Fibroblast of villous mesenchyme (primary cell): ENCODE data around the gene AHSP. TPM values are rescaled to one million over a fixed set of nuclear protein-coding genes. Genes with fewer than 3 reads are reported as not detected.
A peak's percentile ranks its signal among the peaks of the same experiment; 100 is the strongest.

ENCODE experiments used
- DNase-seq: peaks from one replicate; pipeline ENCODE4 v3.0.0-alpha.2; 2010; ENCODE audit warnings: low read depth
- H3K4me3 ChIP-seq: 2 replicates; pipeline ENCODE4 v1.5.1; 2011; ENCODE audit warnings: low read depth, mild to moderate bottlenecking, low read length
- CTCF ChIP-seq: IDR thresholded peaks from 2 replicates; pipeline ENCODE4 v1.5.1; 2012; ENCODE audit warnings: low read depth, mild to moderate bottlenecking, low read length; ENCODE audit not compliant: insufficient read depth
- total RNA-seq: library from RNA; depleted of rRNA; stranded (reverse); fragments of >200 nt; gene quantifications from 2 replicates; pipeline ENCODE4 v1.2.3, GENCODE V29; 2012

Gene AHSP
- total RNA-seq, 1 donor, result not detected

GRCh38 chr16:31485571-31485970 is 42.1 kb upstream of the AHSP start:
- no peak for DNase-seq
- TF ChIP-seq CTCF, result no peak
- no peak overlapping the region for H3K4me3 ChIP-seq

- no peak overlapping the region for H3K4me3 ChIP-seq
- no peak for DNase-seq
- no peak for TF ChIP-seq CTCF
Measured at GRCh38 chr16:31486045-31486444, 41.7 kb upstream of the AHSP start.

- TF ChIP-seq CTCF, result no peak
- H3K4me3 ChIP-seq, result peak overlapping the region; percentile 65
- no peak for DNase-seq
Measured at GRCh38 chr16:31487071-31487719, 40.5 kb upstream of the AHSP start.

- peak overlapping the region; percentile 65 for H3K4me3 ChIP-seq
- TF ChIP-seq CTCF, result no peak
- peak; percentile 46 for DNase-seq
Measured at GRCh38 chr16:31487720-31488467, 39.8 kb upstream of the AHSP start.

- DNase-seq, result no peak
- H3K4me3 ChIP-seq, result peak overlapping the region; percentile 65
- no peak for TF ChIP-seq CTCF
Measured at GRCh38 chr16:31488468-31489297, 39.0 kb upstream of the AHSP start.

GRCh38 chr16:31489298-31489564 is 38.5 kb upstream of the AHSP start:
- TF ChIP-seq CTCF, result no peak
- no peak overlapping the region for H3K4me3 ChIP-seq
- no peak for DNase-seq
